Lung microvascular endothelial cell (primary cell): ENCODE results near the gene AS3MT. TPM values are rescaled to one million over a fixed set of nuclear protein-coding genes. Genes with fewer than 3 reads are reported as not detected.
"Not testable (repeated sequence)": the region's sequence is repeated elsewhere in the genome, so short reads cannot be mapped to it uniquely, and the experiment has no call there.

Experiments
- DNase-seq, 2 donors: peaks; one replicate each; pipeline versions ENCODE4 v3.0.0 to v3.0.0-alpha.2; 2010; ENCODE audit warnings: low read depth in 2 of 2
- total RNA-seq: library from RNA; depleted of rRNA; stranded (reverse); fragments of >200 nt; gene quantifications from 2 replicates; pipeline ENCODE4 v1.2.1, GENCODE V29; 2014

Gene AS3MT
- total RNA-seq, 1 donor from 2014 or later, result 0.60 TPM

GRCh38 chr10:102919246-102919959 is 50.1 kb downstream of the AS3MT start:
- peak; percentile 7 to 35 for DNase-seq

GRCh38 chr10:102919992-102920739 is 50.9 kb downstream of the AS3MT start:
- no peak for DNase-seq

GRCh38 chr10:102923601-102924000 is 54.3 kb downstream of the AS3MT start:
- DNase-seq, result no peak

- no peak for DNase-seq
These were observed 57.6 kb downstream of the AS3MT start for GRCh38 chr10:102926842-102927241.

- no peak for DNase-seq
These were observed 58.2 kb downstream of the AS3MT start for GRCh38 chr10:102927311-102928010.

- DNase-seq, result not testable (repeated sequence)
These were observed 59.2 kb downstream of the AS3MT start for GRCh38 chr10:102928442-102928841.

- DNase-seq, result no peak
These were observed 61.5 kb downstream of the AS3MT start for GRCh38 chr10:102930720-102931119.

- DNase-seq, result no peak
These were observed 62.4 kb downstream of the AS3MT start for GRCh38 chr10:102931643-102932042.

GRCh38 chr10:102935505-102935904 is 66.2 kb downstream of the AS3MT start:
- DNase-seq, result no peak

GRCh38 chr10:102935939-102936605 is 66.8 kb downstream of the AS3MT start:
- DNase-seq, result no peak

GRCh38 chr10:102941401-102941800 is 72.1 kb downstream of the AS3MT start:
- no peak for DNase-seq

GRCh38 chr10:102945449-102945848 is 76.2 kb downstream of the AS3MT start:
- no peak for DNase-seq

GRCh38 chr10:102945962-102946361 is 76.7 kb downstream of the AS3MT start:
- no peak for DNase-seq

- DNase-seq, result no peak
These were observed 77.7 kb downstream of the AS3MT start for GRCh38 chr10:102946992-102947391.

GRCh38 chr10:102948176-102948575 is 78.9 kb downstream of the AS3MT start:
- DNase-seq, result no peak

GRCh38 chr10:102948786-102949185 is 79.5 kb downstream of the AS3MT start:
- DNase-seq, result no peak

- peak in 1 of 2 donors; percentile 16 for DNase-seq
These were observed 80.6 kb downstream of the AS3MT start for GRCh38 chr10:102949916-102950315.

GRCh38 chr10:102951316-102951715 is 82.0 kb downstream of the AS3MT start:
- no peak for DNase-seq
